Activated CD8-positive, alpha-beta T cell treated with anti-CD3 and anti-CD28 coated beads for 36 hours (primary cell): ENCODE results near the gene HELZ2. TPM values are rescaled to one million over a fixed set of nuclear protein-coding genes. Genes with fewer than 3 reads are reported as not detected.
"Not testable (repeated sequence)": the region's sequence is repeated elsewhere in the genome, so short reads cannot be mapped to it uniquely, and the experiment has no call there.

Experiments used
- ATAC-seq: fragments of 200-7000 bp; cut with Tn5 transposase; one replicate; pipeline ENCODE4 v1.10.0; 2021; ENCODE audit warnings: mild to moderate bottlenecking, moderate library complexity
- CTCF ChIA-PET: fragments of 350-600 bp; sonication (Branson Sonifier 250); formaldehyde crosslinking; loops from one replicate; lab custom pipeline; 2021; ENCODE audit warnings: antibody characterized with exemption; lab: Charles Lee
- POLR2A ChIA-PET: fragments of 350-600 bp; sonication (Branson Sonifier 250); formaldehyde crosslinking; loops from one replicate; lab custom pipeline; 2021; ENCODE audit warnings: antibody characterized with exemption; lab: Charles Lee
- DNase-seq: peaks from one replicate; pipeline ENCODE4 v3.0.0-alpha.2; 2020
- H3K27ac Mint-ChIP-seq: one replicate; pipeline ENCODE4 v1.8.0; 2021; ENCODE audit warnings: mild to moderate bottlenecking, mixed read lengths
- H3K27me3 Mint-ChIP-seq: one replicate; pipeline ENCODE4 v1.8.0; 2021; ENCODE audit warnings: mixed read lengths
- H3K36me3 Mint-ChIP-seq: one replicate; pipeline ENCODE4 v1.8.0; 2021; ENCODE audit warnings: low read depth, mixed read lengths
- H3K4me1 Mint-ChIP-seq: one replicate; pipeline ENCODE4 v1.8.0; 2021; ENCODE audit warnings: low read depth, mixed read lengths
- H3K4me3 Mint-ChIP-seq: one replicate; pipeline ENCODE4 v1.8.0; 2021; ENCODE audit warnings: mild to moderate bottlenecking, moderate library complexity, mixed read lengths
- H3K9me3 Mint-ChIP-seq: one replicate; pipeline ENCODE4 v1.8.0; 2021; ENCODE audit warnings: mixed read lengths
- intact Hi-C: fragments of 100-400 bp; cut with micrococcal nuclease; formaldehyde crosslinking; loops from one replicate; pipeline ENCODE4 v1.10.0; 2022
- total RNA-seq, 2 experiments: library from RNA; stranded (reverse); gene quantifications; one replicate each; pipeline ENCODE4 v1.2.3, GENCODE V29; 2021
- TF ChIP-seq, protein P1 (sequence below): fragments of 200-600 bp; IDR thresholded peaks from one replicate; pipeline ENCODE4 v1.8.0; 2022; ENCODE audit warnings: antibody characterized with exemption, mild to moderate bottlenecking

Gene HELZ2
- total RNA-seq, 2 experiments from 2014 or later: 14.3 to 17.6 TPM

DNA sequence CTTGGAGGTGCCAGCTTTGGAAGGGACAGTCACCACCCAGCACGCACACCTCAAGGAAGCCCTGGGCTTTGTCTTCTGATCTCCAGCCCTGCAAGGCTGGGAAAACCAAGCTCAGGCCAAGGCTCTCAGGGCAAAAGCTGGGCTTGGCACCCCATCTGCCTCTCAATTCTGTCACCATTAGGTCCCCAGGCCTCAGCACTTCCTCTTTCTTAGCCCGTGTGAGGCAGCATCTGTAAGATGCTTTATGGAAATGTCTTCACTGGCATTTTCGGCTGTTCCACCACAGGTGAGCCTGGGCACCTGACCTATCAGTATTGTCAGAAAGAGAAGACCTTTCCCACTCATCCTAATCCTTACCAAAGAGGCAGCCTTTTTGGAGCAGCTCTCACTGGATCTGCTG is 28.3 kb upstream of the HELZ2 start:
- no peaks in the 10 kb centered on the region for H3K9me3 Mint-ChIP-seq
- DNase-seq: no peak
- H3K4me3 Mint-ChIP-seq: no peak overlapping the region
- TF ChIP-seq, protein P1, sequence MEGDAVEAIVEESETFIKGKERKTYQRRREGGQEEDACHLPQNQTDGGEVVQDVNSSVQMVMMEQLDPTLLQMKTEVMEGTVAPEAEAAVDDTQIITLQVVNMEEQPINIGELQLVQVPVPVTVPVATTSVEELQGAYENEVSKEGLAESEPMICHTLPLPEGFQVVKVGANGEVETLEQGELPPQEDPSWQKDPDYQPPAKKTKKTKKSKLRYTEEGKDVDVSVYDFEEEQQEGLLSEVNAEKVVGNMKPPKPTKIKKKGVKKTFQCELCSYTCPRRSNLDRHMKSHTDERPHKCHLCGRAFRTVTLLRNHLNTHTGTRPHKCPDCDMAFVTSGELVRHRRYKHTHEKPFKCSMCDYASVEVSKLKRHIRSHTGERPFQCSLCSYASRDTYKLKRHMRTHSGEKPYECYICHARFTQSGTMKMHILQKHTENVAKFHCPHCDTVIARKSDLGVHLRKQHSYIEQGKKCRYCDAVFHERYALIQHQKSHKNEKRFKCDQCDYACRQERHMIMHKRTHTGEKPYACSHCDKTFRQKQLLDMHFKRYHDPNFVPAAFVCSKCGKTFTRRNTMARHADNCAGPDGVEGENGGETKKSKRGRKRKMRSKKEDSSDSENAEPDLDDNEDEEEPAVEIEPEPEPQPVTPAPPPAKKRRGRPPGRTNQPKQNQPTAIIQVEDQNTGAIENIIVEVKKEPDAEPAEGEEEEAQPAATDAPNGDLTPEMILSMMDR: no peak
- POLR2A ChIA-PET: interaction anchor here (1.2 kb wide), 1 partner anchor 16 kb away, joined by 4 read pairs; no protein-coding TSS in a partner anchor
- peaks cover 3% of the 10 kb centered on the region for H3K4me1 Mint-ChIP-seq
- H3K27me3 Mint-ChIP-seq: no peaks in the 10 kb centered on the region
- intact Hi-C loops: no loop called here
- ATAC-seq: no peak
- peaks cover 36% of the 10 kb centered on the region for H3K36me3 Mint-ChIP-seq
- H3K27ac Mint-ChIP-seq: no peak overlapping the region
- CTCF ChIA-PET: interaction anchor here (1.5 kb wide), 1 partner anchor 40 kb away, joined by 4 read pairs; no protein-coding TSS in a partner anchor

DNA sequence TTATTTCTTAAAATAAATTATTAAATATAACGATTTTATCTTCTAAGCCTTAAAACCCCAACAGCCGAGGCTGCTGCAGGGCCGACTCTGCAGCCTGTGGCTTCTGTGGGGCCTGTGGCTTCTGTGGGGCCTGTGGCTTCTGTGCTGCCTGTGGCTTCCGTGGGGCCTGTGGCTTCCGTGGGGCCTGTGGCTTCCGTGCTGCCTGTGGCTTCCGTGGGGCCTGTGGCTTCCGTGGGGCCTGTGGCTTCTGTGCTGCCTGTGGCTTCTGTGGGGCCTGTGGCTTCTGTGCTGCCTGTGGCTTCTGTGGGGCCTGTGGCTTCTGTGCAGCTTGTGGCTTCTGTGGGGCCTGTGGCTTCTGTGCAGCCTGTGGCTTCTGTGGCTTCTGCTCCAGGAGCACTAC is 27.6 kb upstream of the HELZ2 start:
- H3K27me3 Mint-ChIP-seq, H3K9me3 Mint-ChIP-seq, CTCF ChIA-PET, H3K4me3 Mint-ChIP-seq, H3K27ac Mint-ChIP-seq, H3K4me1 Mint-ChIP-seq, DNase-seq, intact Hi-C loops, ATAC-seq: not testable (repeated sequence)
- POLR2A ChIA-PET: interaction anchor here (0.7 to 1.2 kb wide), 2 partner anchors 17 to 79 kb away, joined by 3 to 4 read pairs; no protein-coding TSS in a partner anchor
- peaks cover 33% of the 10 kb centered on the region for H3K36me3 Mint-ChIP-seq

DNA sequence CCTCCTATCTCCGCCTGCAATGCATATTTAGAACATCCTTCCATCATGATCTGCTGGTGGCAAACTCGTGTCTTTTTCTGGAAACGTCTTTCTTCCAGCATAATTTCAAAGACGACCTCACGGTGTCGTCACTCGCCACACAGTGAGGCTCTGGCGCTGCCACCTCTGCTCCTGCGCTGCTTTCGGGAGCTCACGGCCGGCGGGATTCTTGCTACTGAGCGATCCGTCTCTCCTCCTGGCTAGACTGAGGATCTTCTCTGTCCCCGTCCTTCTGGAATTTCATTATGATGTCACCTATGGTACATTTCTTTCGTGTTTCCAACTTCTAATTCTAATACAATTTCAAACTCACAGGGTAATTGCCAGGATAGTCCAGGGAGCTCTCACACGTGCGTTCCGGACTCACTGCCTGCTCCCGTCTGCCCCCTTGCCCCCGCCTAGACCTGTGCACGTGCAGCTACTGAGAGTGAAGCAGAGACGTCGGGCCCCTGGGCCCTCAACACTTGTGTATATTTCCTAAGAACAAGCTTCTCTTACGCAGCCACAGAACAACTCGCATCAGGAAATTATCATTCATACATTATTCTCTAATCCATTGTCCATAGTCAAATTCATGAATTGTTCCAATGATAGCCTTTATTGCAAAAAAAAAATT is 25.5 kb upstream of the HELZ2 start:
- H3K27me3 Mint-ChIP-seq: no peaks in the 10 kb centered on the region
- ChIA-PET POLR2A (no interaction called here), CTCF (no interaction called here)
- TF ChIP-seq, protein P1: no peak
- DNase-seq (no peak), ATAC-seq (no peak)
- no peaks in the 10 kb centered on the region for H3K4me1 Mint-ChIP-seq
- intact Hi-C loops: no loop called here
- no peak overlapping the region for H3K4me3 Mint-ChIP-seq
- no peak overlapping the region for H3K27ac Mint-ChIP-seq
- H3K36me3 Mint-ChIP-seq: peaks cover 35% of the 10 kb centered on the region
- no peaks in the 10 kb centered on the region for H3K9me3 Mint-ChIP-seq

DNA sequence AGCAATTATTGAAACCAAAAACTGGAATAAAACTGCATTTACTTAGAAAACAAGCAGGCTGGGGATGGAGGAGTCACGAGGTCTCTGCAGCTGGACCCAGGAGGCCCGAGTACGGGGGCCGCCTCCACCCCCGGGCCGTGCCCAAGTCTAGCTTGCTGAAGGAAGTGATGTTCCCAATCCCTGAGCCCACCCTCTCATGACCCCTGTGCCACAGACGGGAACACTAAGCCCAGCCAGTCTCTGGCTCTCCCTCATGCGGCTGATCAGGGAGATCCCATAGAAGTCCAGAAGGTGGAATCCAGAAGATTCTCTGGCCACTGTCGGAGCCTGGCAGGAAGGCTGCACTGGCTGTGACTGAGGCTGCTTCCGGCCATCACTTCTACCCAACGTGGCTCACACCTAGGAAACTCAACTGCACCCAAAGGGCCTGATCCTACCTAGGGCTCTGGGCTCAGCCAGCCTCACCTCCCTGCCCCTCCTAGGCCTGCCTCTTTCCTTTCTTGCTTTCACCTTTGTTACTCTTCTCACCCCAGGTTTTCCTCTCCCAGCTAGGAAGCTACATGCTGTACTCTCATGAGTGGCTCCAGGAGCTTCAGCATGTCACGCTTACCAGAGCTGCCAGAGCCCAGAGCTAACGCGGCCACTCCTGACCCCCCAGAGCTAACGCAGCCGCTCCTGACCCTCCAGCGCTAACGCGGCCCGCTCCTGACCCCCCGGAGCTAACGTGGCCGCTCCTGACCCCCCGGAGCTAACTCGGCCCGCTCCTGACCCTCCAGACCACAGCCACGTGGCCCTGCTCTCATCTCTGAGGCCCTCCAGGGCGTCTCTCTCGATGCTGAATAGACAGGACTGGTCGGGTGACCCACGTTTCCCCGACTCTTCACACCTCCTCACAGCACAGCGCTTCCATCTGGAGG is 24.7 kb upstream of the HELZ2 start:
- no peaks in the 10 kb centered on the region for H3K9me3 Mint-ChIP-seq
- H3K27me3 Mint-ChIP-seq: no peaks in the 10 kb centered on the region
- CTCF ChIA-PET: interaction anchor here (1.1 kb wide), 1 partner anchor 22 kb away, joined by 4 read pairs; no protein-coding TSS in a partner anchor
- TF ChIP-seq, protein P1: no peak
- DNase-seq (no peak), ATAC-seq (no peak)
- H3K4me3 Mint-ChIP-seq: no peak overlapping the region
- POLR2A ChIA-PET: interaction anchor here (0.6 kb wide), 1 partner anchor 35 kb away, joined by 4 read pairs; no protein-coding TSS in a partner anchor
- intact Hi-C loops: no loop called here
- H3K36me3 Mint-ChIP-seq: peaks cover 35% of the 10 kb centered on the region
- H3K27ac Mint-ChIP-seq: no peak overlapping the region
- no peaks in the 10 kb centered on the region for H3K4me1 Mint-ChIP-seq

DNA sequence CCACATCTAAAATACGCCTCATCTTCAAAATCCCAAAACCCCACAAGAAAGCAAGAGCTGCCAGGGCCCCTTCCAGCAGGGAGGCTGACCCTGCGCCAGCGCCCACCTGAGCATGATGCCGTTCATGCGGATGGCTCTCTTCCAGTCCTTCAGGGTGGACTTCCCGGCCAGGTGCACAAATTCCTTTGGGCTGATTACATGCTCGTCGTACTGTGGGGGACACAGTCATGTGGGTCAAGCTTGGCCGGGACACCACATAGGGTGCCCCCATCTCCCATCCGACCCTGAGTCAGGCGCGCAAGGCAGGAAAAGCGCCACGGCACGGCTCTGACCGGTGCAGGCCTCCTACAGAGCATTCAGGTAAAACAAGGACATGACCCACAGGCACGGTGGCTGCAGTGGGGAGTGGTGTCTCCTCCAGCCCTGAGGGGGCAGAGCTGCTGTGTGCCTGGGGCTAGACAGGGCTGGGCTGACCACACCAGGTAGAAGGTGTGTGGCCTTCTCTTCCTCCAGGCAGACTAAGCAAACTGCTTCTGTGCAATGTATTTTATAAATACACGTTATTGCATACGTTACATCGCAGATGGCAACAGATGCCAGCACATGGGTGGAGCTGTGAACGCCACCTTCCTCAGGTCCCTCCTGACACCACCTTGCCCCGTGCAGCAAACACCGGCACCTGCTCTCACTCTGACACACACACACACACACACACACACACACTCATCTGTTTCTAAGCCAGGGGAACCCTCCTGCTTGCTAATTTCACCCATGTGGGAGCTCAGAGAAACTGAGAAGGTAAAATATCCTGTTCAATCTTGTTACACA is 23.8 kb upstream of the HELZ2 start:
- Mint-ChIP-seq H3K27me3 (no peaks in the 10 kb centered on the region), H3K4me1 (no peaks in the 10 kb centered on the region), H3K36me3 (peaks cover 39% of the 10 kb centered on the region), H3K9me3 (no peaks in the 10 kb centered on the region), H3K27ac (no peak overlapping the region), H3K4me3 (no peak overlapping the region)
- ATAC-seq (no peak), DNase-seq (no peak)
- intact Hi-C loops: no loop called here
- CTCF ChIA-PET: interaction anchor here (1.1 kb wide), 1 partner anchor 23 kb away, joined by 4 read pairs; no protein-coding TSS in a partner anchor
- POLR2A ChIA-PET: interaction anchor here (0.6 kb wide), 1 partner anchor 36 kb away, joined by 4 read pairs; no protein-coding TSS in a partner anchor
- TF ChIP-seq, protein P1: no peak
